HG02938 (cell line): ENCODE results near the gene HELT.
"Not testable (repeated sequence)": the region's sequence is repeated elsewhere in the genome, so short reads cannot be mapped to it uniquely, and the experiment has no call there.

ENCODE experiments used
- ATAC-seq: cut with Tn5 transposase; IDR thresholded peaks from one replicate; pipeline ENCODE4 v1.9.1; 2021; ENCODE audit warnings: mild to moderate bottlenecking, moderate library complexity; ENCODE audit not compliant: unreplicated experiment

HELT gene

GRCh38 chr4:185035284-185035683 lies 17.0 kb downstream of the HELT start:
- ATAC-seq, result no peak

DNA sequence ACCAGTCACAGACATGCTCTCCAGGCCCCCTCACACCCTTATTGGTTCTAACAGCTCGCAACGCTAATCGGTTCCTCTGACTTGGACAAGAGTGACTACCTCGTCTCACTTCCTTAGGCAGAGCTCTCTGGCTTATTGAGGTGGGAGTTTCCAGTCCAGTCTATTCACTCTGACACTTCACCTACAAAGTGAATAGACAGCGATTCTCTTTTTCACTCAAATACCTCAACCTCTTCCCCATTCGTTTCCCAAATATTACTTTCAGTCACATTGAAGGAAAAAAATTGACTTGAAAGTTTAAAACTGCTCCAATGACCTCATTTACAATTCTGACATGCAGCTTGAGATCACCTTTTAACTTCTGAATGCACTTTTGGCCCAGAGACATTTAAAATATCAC lies 17.7 kb downstream of the HELT start:
- ATAC-seq, result no peak

- no peak for ATAC-seq
These were observed 18.6 kb downstream of the HELT start for GRCh38 chr4:185036842-185037241.

GRCh38 chr4:185039508-185040273 lies 21.4 kb downstream of the HELT start:
- ATAC-seq, result no peak

DNA sequence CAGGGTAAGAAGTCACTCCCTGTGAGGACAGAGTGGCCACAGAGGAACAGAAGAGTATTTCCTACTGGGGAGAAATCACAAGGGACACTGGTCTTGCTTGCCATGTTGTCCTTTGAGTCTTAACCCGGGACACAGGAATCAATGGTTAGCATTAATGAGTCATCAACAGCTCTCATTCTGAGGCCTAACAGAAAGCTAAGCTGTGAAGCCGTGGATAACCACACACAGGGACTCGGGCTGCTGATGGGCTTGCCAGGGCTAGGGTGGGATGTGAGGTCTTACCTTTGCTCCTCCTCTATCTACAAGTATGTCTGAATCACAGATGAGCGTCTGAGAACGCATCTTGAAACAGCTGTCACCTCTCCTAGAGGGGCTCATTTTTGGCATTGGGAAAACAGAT lies 22.2 kb downstream of the HELT start:
- no peak for ATAC-seq

GRCh38 chr4:185050286-185050685 lies 32.0 kb downstream of the HELT start:
- ATAC-seq, result not testable (repeated sequence)

DNA sequence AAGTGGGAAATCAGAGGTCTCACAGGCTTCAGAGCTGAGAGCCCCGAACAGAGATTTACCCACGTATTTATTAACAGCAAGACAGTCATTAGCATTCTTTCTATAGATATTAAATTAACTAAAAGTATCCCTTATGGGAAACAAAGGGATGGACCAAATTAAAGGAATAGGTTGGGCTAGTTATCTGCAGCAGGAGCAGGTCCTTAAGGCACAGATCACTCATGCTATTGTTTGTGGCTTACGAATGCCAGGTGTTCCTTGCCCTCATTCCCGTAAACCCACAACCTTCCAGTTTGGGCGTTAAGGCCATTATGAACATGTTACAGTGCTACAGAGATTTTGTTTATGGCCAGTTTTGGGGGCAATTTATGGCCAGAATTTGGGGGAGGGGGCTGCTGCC lies 33.0 kb downstream of the HELT start:
- ATAC-seq, result not testable (repeated sequence)

DNA sequence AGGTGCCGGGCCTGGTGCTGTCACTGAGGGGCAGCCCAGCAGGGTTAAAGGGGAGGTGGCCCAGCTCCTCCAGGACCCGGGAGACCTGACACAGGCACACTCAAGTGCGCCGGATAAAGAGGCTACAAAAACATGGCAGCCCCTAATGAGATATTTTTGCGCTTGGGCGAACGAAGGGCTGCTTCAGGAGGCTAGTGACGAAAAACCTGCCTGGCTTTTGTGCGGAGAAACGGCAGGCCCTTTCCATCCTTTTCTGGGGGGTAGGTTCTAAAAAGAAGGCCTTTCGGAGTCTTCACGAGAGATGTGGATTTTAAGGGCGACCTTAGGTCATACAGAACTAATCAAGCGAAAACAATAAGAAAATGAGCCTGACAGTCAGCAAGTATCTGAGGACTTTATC lies 35.5 kb downstream of the HELT start:
- ATAC-seq, result no peak

DNA sequence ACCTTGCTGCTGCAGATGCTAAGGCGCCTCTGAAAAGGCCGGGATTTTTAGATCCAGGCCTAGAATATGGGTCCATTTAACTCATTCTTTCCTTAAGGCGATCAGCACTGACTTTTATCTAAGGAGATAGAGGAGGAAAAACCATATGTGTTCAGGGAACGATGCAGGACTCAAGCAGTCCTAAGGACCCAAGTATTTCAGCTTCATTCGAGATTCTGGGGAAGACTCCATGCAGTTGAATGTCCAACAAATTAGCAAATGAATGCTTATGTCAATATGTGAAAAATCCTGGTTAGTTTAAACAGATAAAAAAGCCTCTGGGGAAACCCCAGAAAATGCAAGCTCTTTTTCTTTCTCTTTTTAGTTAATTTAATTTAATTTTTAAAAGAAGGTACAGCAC lies 36.0 kb downstream of the HELT start:
- ATAC-seq, result no peak

DNA sequence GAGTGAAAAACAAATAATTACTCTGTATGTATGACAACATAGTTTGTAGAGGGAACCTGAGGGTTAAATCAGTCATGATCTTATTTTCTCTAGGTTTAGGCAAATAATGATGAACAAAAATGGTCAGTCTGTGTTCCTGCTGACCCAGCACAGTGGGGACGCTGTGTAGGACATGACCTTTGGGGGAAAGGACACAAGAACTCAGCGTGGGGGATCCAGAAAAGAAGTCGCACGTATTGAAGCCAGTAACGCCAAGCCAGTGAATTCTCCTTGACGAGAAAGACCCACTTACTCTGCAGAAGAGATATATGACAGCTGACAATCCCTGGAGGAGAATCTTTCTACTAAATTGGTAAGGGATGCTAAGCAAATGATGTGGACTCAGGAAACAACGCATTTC lies 36.6 kb downstream of the HELT start:
- no peak for ATAC-seq

DNA sequence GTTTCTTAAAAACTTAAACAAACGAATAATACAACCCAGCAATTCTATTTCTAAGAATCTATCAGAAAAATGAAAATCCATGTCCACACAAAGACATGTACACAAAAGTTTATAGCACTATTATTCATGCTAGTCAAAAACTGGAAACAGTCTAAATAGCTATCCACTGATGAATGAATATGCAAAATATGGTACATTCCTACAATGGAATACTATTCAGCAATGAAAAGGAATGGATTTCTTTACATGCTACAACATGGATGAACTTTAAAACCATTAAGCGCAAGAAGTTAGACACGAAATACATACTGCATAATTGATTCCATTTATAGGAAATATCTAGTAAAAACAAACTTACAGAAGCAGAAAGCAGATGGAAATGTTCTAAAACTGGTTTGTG lies 43.3 kb downstream of the HELT start:
- ATAC-seq, result no peak

DNA sequence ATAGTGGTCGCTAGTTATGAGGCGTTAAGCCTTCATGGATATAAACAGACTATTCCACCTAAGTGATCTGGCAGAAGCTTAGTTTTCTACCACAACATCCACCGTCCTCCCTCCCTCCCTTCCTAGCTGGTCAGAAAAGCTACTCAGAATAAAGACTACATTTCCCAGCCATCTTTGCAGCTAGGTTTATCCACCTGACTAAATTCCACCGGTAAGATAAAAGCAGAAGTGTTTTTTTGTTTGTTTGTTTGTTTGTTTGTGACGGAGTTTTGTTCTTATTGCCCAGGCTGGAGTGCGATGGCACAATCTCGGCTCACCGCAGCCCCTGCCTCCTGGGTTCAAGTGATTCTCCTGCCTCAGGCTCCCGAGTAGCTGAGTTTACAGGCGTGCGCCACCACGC lies 44.3 kb downstream of the HELT start:
- no peak for ATAC-seq

- no peak for ATAC-seq
These were observed 47.9 kb downstream of the HELT start for GRCh38 chr4:185066179-185066578.

- ATAC-seq, result no peak
These were observed 50.5 kb downstream of the HELT start for GRCh38 chr4:185068837-185069236.
